Liver (tissue), 9 donors: ENCODE measurements around the gene STPG1. TPM values are rescaled to one million over a fixed set of nuclear protein-coding genes. Genes with fewer than 3 reads are reported as not detected.

ENCODE experiments used
- DNase-seq: peaks from one replicate; pipeline ENCODE4 v3.0.0-alpha.2; 2017; ENCODE audit warnings: low spot score
- H3K27ac ChIP-seq, 2 donors: one replicate each; pipeline ENCODE4 v1.7.0; 2013; ENCODE audit warnings: inconsistent platforms in 2 of 2, low read length in 2 of 2, control low read depth in 1 of 2, low read depth in 1 of 2, mild to moderate bottlenecking in 1 of 2
- H3K27me3 ChIP-seq, 4 donors: one replicate each; pipeline versions ENCODE4 v1.6.1 to v1.7.0; 2013; ENCODE audit warnings: low read length in 3 of 4, inconsistent platforms in 1 of 4, mild to moderate bottlenecking in 1 of 4, moderate library complexity in 1 of 4; ENCODE audit not compliant: control insufficient read depth in 4 of 4, insufficient read depth in 4 of 4
- H3K36me3 ChIP-seq, 4 donors: one replicate each; pipeline versions ENCODE4 v1.6.1 to v1.7.0; 2013; ENCODE audit warnings: low read length in 3 of 4, mild to moderate bottlenecking in 3 of 4, low read depth in 1 of 4, moderate library complexity in 1 of 4; ENCODE audit not compliant: control insufficient read depth in 4 of 4, insufficient read depth in 3 of 4
- H3K4me1 ChIP-seq, 4 donors: one replicate each; pipeline versions ENCODE4 v1.6.1 to v1.7.0; 2013; ENCODE audit warnings: low read length in 3 of 4, mild to moderate bottlenecking in 3 of 4, moderate library complexity in 1 of 4; ENCODE audit not compliant: control insufficient read depth in 4 of 4, insufficient read depth in 4 of 4
- H3K4me3 ChIP-seq, 3 donors: one replicate each; pipeline versions ENCODE4 v1.6.1 to v1.7.0; 2013; ENCODE audit warnings: low read length in 3 of 3, control low read depth in 1 of 3, low read depth in 1 of 3, mild to moderate bottlenecking in 1 of 3
- H3K9ac ChIP-seq, 2 donors: one replicate each; pipeline ENCODE4 v1.7.0; 2013; ENCODE audit warnings: low read length in 2 of 2, mild to moderate bottlenecking in 2 of 2, moderate library complexity in 2 of 2, control low read depth in 1 of 2, low read depth in 1 of 2
- H3K9me3 ChIP-seq, 4 donors: one replicate each; pipeline versions ENCODE4 v1.6.1 to v1.7.0; 2013; ENCODE audit warnings: low read length in 3 of 4; ENCODE audit not compliant: control insufficient read depth in 4 of 4
- EGR1 ChIP-seq, 2 donors: IDR thresholded peaks; 2 replicates each; pipeline ENCODE4 v1.6.1; 2016 to 2018; ENCODE audit warnings: antibody characterized with exemption in 2 of 2, low read depth in 2 of 2
- FOXA1 ChIP-seq: IDR thresholded peaks from 2 replicates; pipeline ENCODE4 v1.6.1; 2016; ENCODE audit warnings: antibody characterized with exemption
- FOXA2 ChIP-seq: IDR thresholded peaks from 2 replicates; pipeline ENCODE4 v1.6.1; 2016; ENCODE audit warnings: antibody characterized with exemption
- HNF4A ChIP-seq, 2 donors: conservative IDR thresholded peaks; 2 replicates each; pipeline ENCODE4 v1.6.1; 2016; ENCODE audit warnings: antibody characterized with exemption in 2 of 2, mild to moderate bottlenecking in 2 of 2
- HNF4G ChIP-seq: IDR thresholded peaks from 2 replicates; pipeline ENCODE4 v1.6.1; 2016; ENCODE audit warnings: antibody characterized with exemption
- JUND ChIP-seq, 2 donors: IDR thresholded peaks; 2 replicates each; pipeline ENCODE4 v1.6.1; 2016; ENCODE audit warnings: antibody characterized with exemption in 2 of 2
- MAX ChIP-seq: IDR thresholded peaks from 2 replicates; pipeline ENCODE4 v1.6.1; 2016; ENCODE audit warnings: antibody characterized with exemption
- NR2F2 ChIP-seq: IDR thresholded peaks from 2 replicates; pipeline ENCODE4 v1.6.1; 2016; ENCODE audit warnings: antibody characterized with exemption
- REST ChIP-seq: IDR thresholded peaks from 2 replicates; pipeline ENCODE4 v1.6.1; 2016; ENCODE audit warnings: antibody characterized with exemption, mild to moderate bottlenecking
- RXRA ChIP-seq, 2 donors: IDR thresholded peaks; 2 replicates each; pipeline ENCODE4 v1.6.1; 2017 to 2018; ENCODE audit warnings: antibody characterized with exemption in 2 of 2, mild to moderate bottlenecking in 1 of 2
- SP1 ChIP-seq: IDR thresholded peaks from 2 replicates; pipeline ENCODE4 v1.6.1; 2018; ENCODE audit warnings: antibody characterized with exemption, mild to moderate bottlenecking
- TAF1 ChIP-seq: conservative IDR thresholded peaks from 2 replicates; pipeline ENCODE4 v1.6.1; 2016; ENCODE audit warnings: antibody characterized with exemption, mild to moderate bottlenecking
- WGBS: extraction: QIAGEN DNeasy Blood & Tissue Kit; methylation state at CpG from one replicate; pipeline ENCODE4 v1.1.7; 2013; 5-methylcytosine and 5-hydroxymethylcytosine counted together
- polyA plus RNA-seq, 2 donors: library from polyadenylated mRNA; stranded (reverse) in 1 of 2; unstranded in 1 of 2; fragments of 200-250 nt in 1 of 2; fragments of >200 nt in 1 of 2; fragmentation: Nextera tagmentation in 1 of 2; extraction: Ambion mirVana in 1 of 2; gene quantifications; one replicate each; pipeline versions ENCODE4 v1.2.1 to v1.2.3, GENCODE V29; 2013 to 2015
- total RNA-seq, 2 donors: library from RNA; depleted of rRNA; stranded (reverse); fragments of >200 nt; gene quantifications; one replicate each; pipeline ENCODE4 v1.2.3, GENCODE V29; 2014
- TF ChIP-seq, protein P1 (sequence below): IDR thresholded peaks from 2 replicates; pipeline ENCODE4 v1.6.1; 2016; ENCODE audit warnings: antibody characterized with exemption
- donor health status: healthy.
- donor health status: healthy.
- donor health status: healthy.
- donor health status: healthy.
- donor health status: healthy.

STPG1 gene
- total and polyA plus RNA-seq, 4 donors = 0.92 to 2.9 (median 1.0) TPM

DNA sequence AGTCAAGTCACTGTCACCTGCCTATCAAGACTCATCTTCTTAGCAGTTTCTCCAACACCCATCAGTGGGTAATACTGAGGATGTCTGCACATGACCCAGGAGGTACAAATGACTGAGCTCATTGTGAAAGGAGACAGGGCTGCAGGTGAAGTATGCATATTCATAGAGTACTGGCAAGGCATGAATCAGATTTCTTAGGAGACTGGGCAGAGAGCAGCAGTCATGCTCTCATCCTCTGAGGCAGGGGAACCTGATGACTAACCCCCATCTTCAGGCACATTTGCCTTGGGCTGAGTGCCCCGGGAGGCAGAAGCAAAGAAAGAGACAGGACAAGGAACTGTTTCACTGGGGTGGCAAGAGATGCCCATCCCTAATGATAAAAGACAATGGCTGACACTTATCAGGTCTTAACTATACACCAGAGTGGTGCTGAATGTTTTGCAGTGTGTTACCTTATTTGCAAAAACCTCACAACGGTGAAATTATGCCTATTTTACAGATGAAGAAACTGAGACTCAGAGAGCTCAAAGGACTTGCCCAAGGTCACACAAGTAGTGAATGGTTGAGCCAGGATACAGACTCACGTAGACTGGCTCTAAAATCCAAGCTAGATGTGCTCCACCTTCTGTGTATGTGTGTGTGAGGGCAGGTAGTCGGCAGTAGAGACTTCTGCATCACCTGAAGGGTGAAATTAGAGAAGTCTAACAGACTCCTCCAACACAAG, 103.7 kb downstream of the STPG1 start:
- WGBS = 96% methylated on average over 4 of the region's 4 CpGs
- peaks cover 0 to 4% (median 0%) of the 10 kb centered on the region in 4 donors for H3K36me3 ChIP-seq
- H3K9me3 ChIP-seq = no peaks in the 10 kb centered on the region
- no peak for TF ChIP-seq NR2F2
- no peak for TF ChIP-seq SP1
- no peak for TF ChIP-seq HNF4G
- TF ChIP-seq RXRA (IDR thresholded peaks at IDR 0.05) = no peak
- TF ChIP-seq, protein P1, sequence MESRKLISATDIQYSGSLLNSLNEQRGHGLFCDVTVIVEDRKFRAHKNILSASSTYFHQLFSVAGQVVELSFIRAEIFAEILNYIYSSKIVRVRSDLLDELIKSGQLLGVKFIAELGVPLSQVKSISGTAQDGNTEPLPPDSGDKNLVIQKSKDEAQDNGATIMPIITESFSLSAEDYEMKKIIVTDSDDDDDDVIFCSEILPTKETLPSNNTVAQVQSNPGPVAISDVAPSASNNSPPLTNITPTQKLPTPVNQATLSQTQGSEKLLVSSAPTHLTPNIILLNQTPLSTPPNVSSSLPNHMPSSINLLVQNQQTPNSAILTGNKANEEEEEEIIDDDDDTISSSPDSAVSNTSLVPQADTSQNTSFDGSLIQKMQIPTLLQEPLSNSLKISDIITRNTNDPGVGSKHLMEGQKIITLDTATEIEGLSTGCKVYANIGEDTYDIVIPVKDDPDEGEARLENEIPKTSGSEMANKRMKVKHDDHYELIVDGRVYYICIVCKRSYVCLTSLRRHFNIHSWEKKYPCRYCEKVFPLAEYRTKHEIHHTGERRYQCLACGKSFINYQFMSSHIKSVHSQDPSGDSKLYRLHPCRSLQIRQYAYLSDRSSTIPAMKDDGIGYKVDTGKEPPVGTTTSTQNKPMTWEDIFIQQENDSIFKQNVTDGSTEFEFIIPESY = no peak
- TF ChIP-seq TAF1 = no peak
- no peak for TF ChIP-seq REST
- no peak for TF ChIP-seq FOXA2
- H3K27ac ChIP-seq = no peak overlapping the region
- DNase-seq = no peak
- H3K9ac ChIP-seq = no peak overlapping the region
- H3K27me3 ChIP-seq = no peaks in the 10 kb centered on the region
- H3K4me3 ChIP-seq = no peak overlapping the region
- no peaks in the 10 kb centered on the region for H3K4me1 ChIP-seq

DNA sequence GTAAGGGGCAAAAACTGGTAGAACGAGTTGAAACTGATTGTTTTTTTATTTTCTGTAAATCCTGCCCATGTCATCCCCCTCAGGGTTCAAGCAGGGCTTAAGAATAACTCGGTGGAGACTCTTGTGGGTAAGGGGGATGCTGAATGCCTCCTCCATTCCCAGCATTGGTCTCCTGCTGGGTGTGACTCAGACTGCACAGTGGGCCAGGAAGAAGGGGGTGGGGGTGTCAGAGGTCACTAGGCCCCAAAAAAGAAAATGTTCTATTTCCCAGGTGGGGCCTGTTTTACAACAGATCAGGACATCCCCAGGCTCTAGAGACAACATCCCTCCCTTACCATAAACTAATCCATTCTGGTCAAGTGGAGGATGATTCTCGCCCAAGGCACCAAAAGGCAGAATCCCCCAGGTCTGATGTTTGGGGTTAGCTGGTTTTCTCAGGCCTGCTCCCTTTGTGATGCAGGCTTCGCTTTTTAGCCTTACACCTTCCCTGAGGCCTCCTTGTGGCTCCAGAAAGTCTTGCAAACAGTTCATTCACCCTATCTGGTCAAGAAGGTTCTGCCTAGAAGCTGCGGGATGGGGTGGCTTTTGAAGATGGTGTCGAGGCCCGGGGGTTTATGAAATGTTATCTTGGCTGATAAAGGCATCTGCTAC, 105.1 kb downstream of the STPG1 start:
- 87% methylated on average over 7 of the region's 7 CpGs for WGBS
- no peaks in the 10 kb centered on the region for H3K9me3 ChIP-seq
- no peak overlapping the region for H3K9ac ChIP-seq
- no peak for TF ChIP-seq EGR1 (IDR thresholded peaks at IDR 0.05; ENCODE audit: low read depth in 2 of 2)
- TF ChIP-seq HNF4G = no peak
- TF ChIP-seq HNF4A (conservative IDR thresholded peaks at IDR 0.05) = no peak
- TF ChIP-seq MAX = no peak
- no peak for TF ChIP-seq JUND (IDR thresholded peaks at IDR 0.05)
- TF ChIP-seq FOXA1 = no peak
- no peak for TF ChIP-seq RXRA (IDR thresholded peaks at IDR 0.05)
- H3K4me3 ChIP-seq = no peak overlapping the region
- H3K4me1 ChIP-seq = no peaks in the 10 kb centered on the region
- no peak overlapping the region for H3K27ac ChIP-seq
- DNase-seq = no peak
- H3K36me3 ChIP-seq = peaks cover 0 to 4% (median 0%) of the 10 kb centered on the region in 4 donors
- H3K27me3 ChIP-seq = no peaks in the 10 kb centered on the region

Other genes starting within 250 kb of the STPG1 start
- 1 to 10 TPM; 2.2 to 6.4 TPM for gene IFNLR1, start 226.5 kb downstream of the STPG1 start, total RNA-seq
- gene IFNLR1, start 226.5 kb downstream of the STPG1 start, polyA plus RNA-seq = 1 to 10 TPM; 2.9 to 4.1 TPM
- gene GRHL3, start 94.4 kb downstream of the STPG1 start, total RNA-seq = under 1 TPM; 0.08 to 0.09 TPM
- under 1 TPM; 0.07 to 0.09 TPM for gene GRHL3, start 94.4 kb downstream of the STPG1 start, polyA plus RNA-seq
- 10 to 100 TPM in 1 of 2 donors, 1 to 10 TPM in 1; 7.5 to 12.0 TPM for gene NIPAL3, start 2.0 kb upstream of the STPG1 start, total RNA-seq
- gene NIPAL3, start 2.0 kb upstream of the STPG1 start, polyA plus RNA-seq = 1 to 10 TPM; 3.0 to 4.5 TPM
- gene RCAN3, start 89.1 kb upstream of the STPG1 start, total RNA-seq = 1 to 10 TPM; 1.2 to 3.1 TPM
- 1 to 10 TPM in 1 of 2 donors, under 1 TPM in 1; 0.97 to 1.3 TPM for gene RCAN3, start 89.1 kb upstream of the STPG1 start, polyA plus RNA-seq
- gene NCMAP, start 142.3 kb upstream of the STPG1 start, total RNA-seq = 1 to 10 TPM in 1 of 2 donors, under 1 TPM in 1; 0.67 to 4.8 TPM
- under 1 TPM; 0.31 to 0.56 TPM for gene NCMAP, start 142.3 kb upstream of the STPG1 start, polyA plus RNA-seq
- 10 to 100 TPM; 20.3 to 42.8 TPM for gene SRRM1, start 229.5 kb upstream of the STPG1 start, total RNA-seq
- gene SRRM1, start 229.5 kb upstream of the STPG1 start, polyA plus RNA-seq = 10 to 100 TPM; 18.4 to 66.0 TPM